Right lobe of liver (tissue), 6 donors: ENCODE data around the gene ANKRD60. TPM values are rescaled to one million over a fixed set of nuclear protein-coding genes. Genes with fewer than 3 reads are reported as not detected.

ENCODE experiments used
- ATAC-seq, 4 donors: fragments of 200-7000 bp; cut with Tn5 transposase; one replicate each; pipeline ENCODE4 v1.9.1; 2020; ENCODE audit warnings: mild to moderate bottlenecking in 4 of 4, moderate library complexity in 4 of 4
- DNase-seq, 3 donors: peaks; one replicate each; pipeline ENCODE4 v3.0.0-alpha.2; 2020
- H3K27ac ChIP-seq, 3 donors: fragments of 200-600 bp; one replicate each; pipeline ENCODE4 v1.8.0; 2022
- H3K27me3 ChIP-seq, 2 donors: fragments of 200-600 bp; one replicate each; pipeline ENCODE4 v1.8.0; 2022
- H3K36me3 ChIP-seq, 4 donors: fragments of 200-600 bp; sonication (generic) in 1 of 4; one replicate each; pipeline versions ENCODE4 v1.5.1 to v1.8.0; 2017 to 2022; ENCODE audit warnings: control low read depth in 1 of 4
- H3K4me1 ChIP-seq, 4 donors: fragments of 200-600 bp; sonication (generic) in 1 of 4; one replicate each; pipeline versions ENCODE4 v1.5.1 to v1.8.0; 2017 to 2022; ENCODE audit warnings: control low read depth in 1 of 4
- H3K4me3 ChIP-seq, 3 donors: fragments of 200-600 bp; one replicate each; pipeline ENCODE4 v1.8.0; 2022
- H3K9me3 ChIP-seq, 4 donors: fragments of 200-600 bp; sonication (generic) in 1 of 4; one replicate each; pipeline versions ENCODE4 v1.5.1 to v1.8.0; 2017 to 2022; ENCODE audit warnings: control low read depth in 1 of 4
- POLR2A ChIP-seq: fragments of 450-650 bp; IDR thresholded peaks from one replicate; pipeline ENCODE4 v1.6.1; 2017; ENCODE audit warnings: antibody characterized with exemption, mild to moderate bottlenecking
- WGBS: methylation state at CpG from one replicate; pipeline ENCODE4 v1.1.6; 2018; ENCODE audit warnings: low coverage, low lambda C conversion rate; ENCODE audit not compliant: insufficient coverage; ENCODE audit errors: missing lambda C conversion rate; 5-methylcytosine and 5-hydroxymethylcytosine counted together
- intact Hi-C, 2 donors: fragments of 100-400 bp; cut with DNase I; formaldehyde crosslinking; loops; one replicate each; pipeline versions ENCODE4 v1.11.2 to v1.14.1; 2022
- total RNA-seq, 6 experiments: library from RNA; depleted of rRNA in 2 of 6; stranded (reverse); fragments of >200 nt in 2 of 6; fragmentation: NEBNext Ultra II Directional in 3 of 6; extraction: Animal tissue kit (Norgen Biotek cat#: 25700) in 3 of 6; gene quantifications; one replicate each; pipeline versions ENCODE4 v1.1.0 to v1.2.4, GENCODE V29; 2016 to 2023
- TF ChIP-seq, protein P1 (sequence below), 4 donors: fragments of 200-600 bp in 3 of 4; fragments of 450-650 bp in 1 of 4; IDR thresholded peaks; one replicate each; pipeline versions ENCODE4 v1.5.1 to v1.8.0; 2016 to 2022; ENCODE audit warnings: antibody characterized with exemption in 4 of 4, mild to moderate bottlenecking in 2 of 4
- donor health status: DM: no; HTN: yes; CAD: no.
- donor health status: DM: no; HTN: no; CAD: no.
- donor health status: DM: no; HTN: no; CAD: no.
- donor health status: DM: no; HTN: yes; CAD: no.
- donor health status: DM: no; HTN: yes; CAD: no.

The ANKRD60 gene
- total RNA-seq, 6 experiments from 2014 or later = not detected

DNA sequence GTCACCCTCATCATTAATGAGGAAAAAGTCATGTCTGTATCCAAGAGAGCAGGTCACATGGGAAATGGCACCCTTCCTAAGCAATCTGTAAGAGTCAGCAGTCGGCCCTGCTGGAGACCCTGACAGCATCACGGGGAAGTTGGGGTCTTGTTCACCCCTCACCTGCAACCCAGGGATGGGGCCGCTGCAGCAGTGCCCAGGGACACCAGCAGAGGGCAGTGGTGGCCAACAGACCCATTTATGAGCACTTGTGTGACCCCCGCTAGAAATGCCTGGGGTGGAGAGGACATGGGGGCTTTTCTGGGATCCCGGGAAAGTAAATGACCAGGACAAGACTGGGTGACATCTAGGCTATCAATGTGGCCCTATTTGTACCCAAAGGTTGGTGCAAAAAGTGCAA is 35.9 kb downstream of the ANKRD60 start:
- H3K27ac ChIP-seq = no peak overlapping the region
- H3K4me1 ChIP-seq = no peaks in the 10 kb centered on the region
- H3K4me3 ChIP-seq = no peak overlapping the region
- no peaks in the 10 kb centered on the region for H3K27me3 ChIP-seq
- TF ChIP-seq, protein P1, sequence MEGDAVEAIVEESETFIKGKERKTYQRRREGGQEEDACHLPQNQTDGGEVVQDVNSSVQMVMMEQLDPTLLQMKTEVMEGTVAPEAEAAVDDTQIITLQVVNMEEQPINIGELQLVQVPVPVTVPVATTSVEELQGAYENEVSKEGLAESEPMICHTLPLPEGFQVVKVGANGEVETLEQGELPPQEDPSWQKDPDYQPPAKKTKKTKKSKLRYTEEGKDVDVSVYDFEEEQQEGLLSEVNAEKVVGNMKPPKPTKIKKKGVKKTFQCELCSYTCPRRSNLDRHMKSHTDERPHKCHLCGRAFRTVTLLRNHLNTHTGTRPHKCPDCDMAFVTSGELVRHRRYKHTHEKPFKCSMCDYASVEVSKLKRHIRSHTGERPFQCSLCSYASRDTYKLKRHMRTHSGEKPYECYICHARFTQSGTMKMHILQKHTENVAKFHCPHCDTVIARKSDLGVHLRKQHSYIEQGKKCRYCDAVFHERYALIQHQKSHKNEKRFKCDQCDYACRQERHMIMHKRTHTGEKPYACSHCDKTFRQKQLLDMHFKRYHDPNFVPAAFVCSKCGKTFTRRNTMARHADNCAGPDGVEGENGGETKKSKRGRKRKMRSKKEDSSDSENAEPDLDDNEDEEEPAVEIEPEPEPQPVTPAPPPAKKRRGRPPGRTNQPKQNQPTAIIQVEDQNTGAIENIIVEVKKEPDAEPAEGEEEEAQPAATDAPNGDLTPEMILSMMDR (IDR thresholded peaks at IDR 0.05) = peak; percentile 25 to 49 (median 46)
- TF ChIP-seq POLR2A = no peak
- no peaks in the 10 kb centered on the region for H3K36me3 ChIP-seq
- intact Hi-C loops = no loop called here
- no peaks in the 10 kb centered on the region for H3K9me3 ChIP-seq
- DNase-seq (no peak), ATAC-seq (peak in 1 of 4 donors; percentile 39)
- 14% methylated on average over 1 of the region's 5 CpGs for WGBS

DNA sequence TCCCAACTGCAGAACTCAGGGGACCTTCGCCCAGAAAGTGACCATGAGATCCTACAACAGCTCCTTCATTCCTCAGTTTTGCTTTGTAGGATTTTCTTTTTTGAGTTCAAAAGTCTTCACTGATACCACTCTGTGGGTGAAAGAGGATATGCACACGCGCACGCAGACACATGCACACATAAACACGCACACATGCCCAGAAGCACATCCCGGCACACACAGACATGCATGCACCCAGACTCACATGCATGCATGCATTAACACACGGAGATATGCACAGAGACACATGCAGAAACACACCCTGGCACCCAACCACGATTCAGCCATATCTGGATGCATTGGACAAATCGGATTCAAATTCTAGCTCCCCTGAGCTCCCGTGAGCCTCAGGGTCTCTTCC is 36.4 kb downstream of the ANKRD60 start:
- H3K4me3 ChIP-seq = no peak overlapping the region
- no peak for TF ChIP-seq POLR2A
- TF ChIP-seq, protein P1 (IDR thresholded peaks at IDR 0.05) = no peak
- no peaks in the 10 kb centered on the region for H3K9me3 ChIP-seq
- intact Hi-C loops = no loop called here
- 30% methylated on average over 5 of the region's 10 CpGs for WGBS
- no peaks in the 10 kb centered on the region for H3K36me3 ChIP-seq
- H3K27ac ChIP-seq = no peak overlapping the region
- H3K27me3 ChIP-seq = no peaks in the 10 kb centered on the region
- H3K4me1 ChIP-seq = no peaks in the 10 kb centered on the region
- ATAC-seq (no peak), DNase-seq (no peak)

DNA sequence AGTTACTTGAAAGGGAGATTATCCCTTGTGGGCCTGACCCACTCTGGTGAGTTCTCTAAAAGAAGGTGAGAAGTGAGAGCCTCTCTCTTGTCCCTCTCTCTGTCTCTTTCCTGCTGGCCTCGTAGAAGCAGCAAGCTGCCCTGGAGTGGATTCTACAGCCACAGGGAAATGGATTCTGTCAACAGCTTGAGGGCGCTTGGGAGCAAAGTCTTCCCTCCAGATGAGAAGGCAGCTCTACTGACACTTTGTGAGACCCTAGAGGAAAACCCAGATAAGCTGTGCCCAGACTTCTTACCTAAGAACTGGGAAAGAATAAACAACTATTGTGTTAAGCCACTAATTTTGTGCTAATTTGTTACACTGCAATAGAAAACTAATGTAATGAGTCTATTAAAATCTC is 39.9 kb downstream of the ANKRD60 start:
- no peak for TF ChIP-seq POLR2A
- TF ChIP-seq, protein P1 (IDR thresholded peaks at IDR 0.05) = no peak
- Histone ChIP-seq H3K4me1 (no peaks in the 10 kb centered on the region), H3K27me3 (no peaks in the 10 kb centered on the region), H3K9me3 (no peaks in the 10 kb centered on the region), H3K27ac (no peak overlapping the region), H3K36me3 (no peaks in the 10 kb centered on the region), H3K4me3 (no peak overlapping the region)
- intact Hi-C loops = no loop called here
- DNase-seq = no peak
- WGBS = 17% methylated on average over 2 of the region's 2 CpGs
- ATAC-seq = no peak

DNA sequence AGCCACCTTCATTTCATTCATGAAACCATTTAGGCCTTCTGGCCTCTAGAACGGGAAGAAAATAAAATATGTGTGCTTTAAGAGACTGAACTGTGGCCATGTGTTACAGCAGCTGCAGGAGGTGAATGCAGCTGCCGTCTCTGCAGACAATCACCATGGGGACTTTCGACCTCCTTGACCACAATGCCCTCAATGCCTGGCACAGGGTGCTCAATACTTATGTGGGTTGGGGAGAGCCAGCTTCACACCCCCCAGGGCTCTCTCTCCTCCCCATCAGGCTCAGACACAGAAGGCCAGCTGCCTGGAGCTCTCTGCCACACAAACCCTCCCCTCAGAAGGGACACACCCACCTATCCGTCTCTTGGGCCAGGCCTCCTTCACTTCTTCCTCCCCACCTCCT is 43.5 kb downstream of the ANKRD60 start:
- ATAC-seq (no peak), DNase-seq (no peak)
- Histone ChIP-seq H3K4me3 (no peak overlapping the region), H3K9me3 (no peaks in the 10 kb centered on the region), H3K27ac (no peak overlapping the region), H3K4me1 (no peaks in the 10 kb centered on the region), H3K27me3 (peaks cover 0 to 4% of the 10 kb centered on the region in 2 donors), H3K36me3 (no peaks in the 10 kb centered on the region)
- TF ChIP-seq POLR2A = no peak
- intact Hi-C loops = no loop called here
- WGBS = 50% methylated on average over 1 of the region's 4 CpGs

DNA sequence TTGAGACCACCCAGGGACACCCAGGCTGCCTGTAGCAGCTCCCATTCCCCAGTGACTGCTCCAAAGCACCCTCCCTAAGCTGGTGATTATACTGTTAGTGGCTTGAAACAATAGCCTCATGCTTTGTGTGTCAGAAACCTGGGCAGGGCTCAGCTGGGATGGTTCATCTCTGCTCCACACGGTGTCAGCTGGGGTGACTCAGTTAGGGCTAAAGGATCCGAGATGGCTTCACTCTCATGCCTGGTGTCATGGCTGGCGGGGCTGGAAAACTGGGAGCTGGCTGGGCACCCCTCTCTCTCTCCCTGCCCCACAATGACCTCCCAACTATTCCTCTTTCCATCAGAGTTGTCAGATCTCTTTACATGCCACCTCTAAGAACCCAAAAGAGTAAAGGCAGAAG is 44.4 kb downstream of the ANKRD60 start:
- H3K27me3 ChIP-seq = peaks cover 0 to 4% of the 10 kb centered on the region in 2 donors
- peaks cover 0 to 7% (median 0%) of the 10 kb centered on the region in 4 donors for H3K4me1 ChIP-seq
- DNase-seq = no peak
- no peak overlapping the region for H3K27ac ChIP-seq
- ATAC-seq = no peak
- no peaks in the 10 kb centered on the region for H3K9me3 ChIP-seq
- WGBS = no CpG with 5 or more reads among the region's 3 CpGs
- H3K36me3 ChIP-seq = no peaks in the 10 kb centered on the region
- intact Hi-C loops = no loop called here
- no peak for TF ChIP-seq POLR2A
- TF ChIP-seq, protein P1 (IDR thresholded peaks at IDR 0.05) = no peak
- H3K4me3 ChIP-seq = no peak overlapping the region
